GM21723 (cell line): Measurements from ENCODE around the gene ZIC2.
A peak's percentile ranks its signal among the peaks of the same experiment; 100 is the strongest.

Experiments used
- ATAC-seq: cut with Tn5 transposase; IDR thresholded peaks from one replicate; pipeline ENCODE4 v1.9.1; 2021; ENCODE audit warnings: mild to moderate bottlenecking, moderate library complexity; ENCODE audit not compliant: unreplicated experiment

Gene ZIC2

GRCh38 chr13:99973163-99973807 lies 8.3 kb upstream of the ZIC2 start:
- ATAC-seq: no peak

- no peak for ATAC-seq
These were observed 7.8 kb upstream of the ZIC2 start for GRCh38 chr13:99973808-99974185.

GRCh38 chr13:99974296-99974938 lies 7.2 kb upstream of the ZIC2 start:
- no peak for ATAC-seq

- no peak for ATAC-seq
These were observed 6.5 kb upstream of the ZIC2 start for GRCh38 chr13:99974939-99975561.

GRCh38 chr13:99975626-99976025 lies 6.0 kb upstream of the ZIC2 start:
- ATAC-seq: no peak

- no peak for ATAC-seq
These were observed 5.0 kb upstream of the ZIC2 start for GRCh38 chr13:99976575-99976974.

GRCh38 chr13:99977334-99977911 lies 4.2 kb upstream of the ZIC2 start:
- ATAC-seq: no peak

- no peak for ATAC-seq
These were observed 3.4 kb upstream of the ZIC2 start for GRCh38 chr13:99977912-99978798.

GRCh38 chr13:99978799-99979452 lies 2.7 kb upstream of the ZIC2 start:
- no peak for ATAC-seq

- no peak for ATAC-seq
These were observed 2.0 kb upstream of the ZIC2 start for GRCh38 chr13:99979453-99980200.

GRCh38 chr13:99980201-99980823 lies 1.3 kb upstream of the ZIC2 start:
- peak; percentile 63 for ATAC-seq

GRCh38 chr13:99980824-99981734 lies 505 bp upstream of the ZIC2 start:
- ATAC-seq: no peak

GRCh38 chr13:99982036-99982730 lies 599 bp downstream of the ZIC2 start:
- no peak for ATAC-seq

- no peak for ATAC-seq
These were observed 1.3 kb downstream of the ZIC2 start for GRCh38 chr13:99982731-99983498.

- ATAC-seq: no peak
These were observed 2.2 kb downstream of the ZIC2 start for GRCh38 chr13:99983499-99984401.
